PFSK-1 (cell line): Measurements from ENCODE around the gene PRSS21.

Source experiments
- FOXP2 ChIP-seq: optimal IDR thresholded peaks from 2 replicates; pipeline ENCODE3; 2011; ENCODE audit warnings: borderline replicate concordance, control low read depth, inconsistent platforms; ENCODE audit not compliant: insufficient read depth; ENCODE audit errors: extremely low read length, extremely low read depth
- POLR2AphosphoS5 ChIP-seq: IDR thresholded peaks from 2 replicates; pipeline ENCODE4 v1.6.1; 2012; ENCODE audit warnings: low read depth, mild to moderate bottlenecking, control low read depth, low read length, moderate library complexity
- REST ChIP-seq, 2 experiments: IDR thresholded peaks; 2 replicates each; pipeline versions ENCODE4 v1.6.1 to v1.8.0; 2011 to 2012; ENCODE audit warnings: low read depth in 2 of 2, low read length in 2 of 2, control low read depth in 1 of 2, inconsistent platforms in 1 of 2, mild to moderate bottlenecking in 1 of 2, moderate library complexity in 1 of 2; ENCODE audit not compliant: insufficient read depth in 1 of 2
- SIN3A ChIP-seq: IDR thresholded peaks from 2 replicates; pipeline ENCODE4 v1.6.1; 2012; ENCODE audit warnings: mild to moderate bottlenecking, low read length, moderate library complexity, borderline replicate concordance; ENCODE audit not compliant: insufficient read depth
- TAF1 ChIP-seq: IDR thresholded peaks from 2 replicates; pipeline ENCODE4 v1.6.1; 2012; ENCODE audit warnings: low read length, control low read depth, borderline replicate concordance; ENCODE audit not compliant: insufficient read depth

PRSS21 gene

GRCh38 chr16:2820836-2821486 lies 3.9 kb downstream of the PRSS21 start:
- TF ChIP-seq FOXP2: no peak
- TF ChIP-seq REST (IDR thresholded peaks at IDR 0.05; ENCODE audit: insufficient read depth in 1 of 2, low read depth in 2 of 2, low read length in 2 of 2): no peak
- no peak for TF ChIP-seq SIN3A
- TF ChIP-seq TAF1: no peak
- TF ChIP-seq POLR2AphosphoS5: no peak

- TF ChIP-seq SIN3A (no peak), REST (IDR thresholded peaks at IDR 0.05; ENCODE audit: insufficient read depth in 1 of 2, low read depth in 2 of 2, low read length in 2 of 2) (no peak)
These were observed 4.6 kb downstream of the PRSS21 start for GRCh38 chr16:2821487-2822157.

GRCh38 chr16:2822158-2822495 lies 5.1 kb downstream of the PRSS21 start:
- TF ChIP-seq FOXP2 (no peak), TAF1 (no peak), POLR2AphosphoS5 (no peak), SIN3A (no peak), REST (IDR thresholded peaks at IDR 0.05; ENCODE audit: insufficient read depth in 1 of 2, low read depth in 2 of 2, low read length in 2 of 2) (no peak)

GRCh38 chr16:2822496-2822895 lies 5.5 kb downstream of the PRSS21 start:
- TF ChIP-seq TAF1 (no peak), FOXP2 (no peak), SIN3A (no peak), REST (IDR thresholded peaks at IDR 0.05; ENCODE audit: insufficient read depth in 1 of 2, low read depth in 2 of 2, low read length in 2 of 2) (no peak), POLR2AphosphoS5 (no peak)
